NCI-H2196 treated with DMSO at 0.1 percent for 48 hours (cell line): ENCODE measurements around the gene LDAH.

Experiments used
- DNase-seq: peaks from one replicate; lab custom pipeline; 2025; ENCODE audit not compliant: unreplicated experiment; lab: John Stamatoyannopoulos, UW

LDAH gene

GRCh38 chr2:20669562-20670314, 153.2 kb downstream of the LDAH start:
- DNase-seq, result no peak

DNA sequence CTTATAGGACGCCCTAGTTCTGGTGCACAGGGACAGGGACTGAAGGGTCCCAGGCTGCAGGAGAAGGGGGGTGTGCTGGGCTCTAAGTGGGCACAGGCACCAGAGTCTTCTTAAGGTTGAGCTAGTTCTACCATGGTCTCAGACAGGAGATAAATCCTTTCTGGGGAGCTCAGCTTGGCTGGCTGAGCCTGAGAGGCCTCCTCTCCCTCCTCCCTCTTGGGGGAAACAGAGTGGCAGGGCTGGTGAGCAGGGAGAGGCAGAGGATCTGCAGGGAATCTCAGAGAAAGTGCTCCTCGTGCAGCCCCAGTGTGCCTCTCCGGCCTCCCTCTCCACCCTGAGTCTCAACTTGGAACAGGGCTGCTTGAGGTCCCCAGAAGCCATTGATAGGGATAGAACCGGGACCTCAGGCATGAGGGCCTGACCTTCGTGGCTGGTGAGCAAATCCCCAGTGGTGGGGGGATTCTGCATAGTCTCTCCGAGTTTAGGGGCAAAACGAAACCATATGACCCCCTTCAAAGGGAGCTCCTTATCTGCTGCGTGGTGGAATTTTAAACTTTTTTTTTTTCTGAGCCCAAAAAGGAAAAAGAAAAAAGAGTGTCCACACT, 153.9 kb downstream of the LDAH start:
- no peak for DNase-seq

DNA sequence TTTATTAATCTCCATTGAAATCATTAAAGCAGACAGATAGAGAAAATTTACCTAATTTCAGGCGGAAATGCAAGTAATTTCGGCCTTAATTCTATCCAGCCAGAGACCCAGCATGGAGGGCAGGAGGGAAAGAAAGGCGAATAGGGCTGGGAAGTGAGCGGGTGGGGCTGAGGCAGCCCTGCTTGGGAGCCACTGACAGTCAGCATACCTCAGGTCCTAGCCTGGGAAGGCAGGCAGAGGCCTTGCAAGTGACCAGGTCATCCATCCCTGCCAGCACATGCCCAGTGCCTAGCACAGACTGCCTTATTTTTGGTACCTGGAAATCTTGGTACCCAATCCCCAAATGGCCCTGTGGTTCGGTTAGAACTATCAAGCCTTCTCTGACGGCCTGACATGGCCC, 154.4 kb downstream of the LDAH start:
- DNase-seq, result no peak

DNA sequence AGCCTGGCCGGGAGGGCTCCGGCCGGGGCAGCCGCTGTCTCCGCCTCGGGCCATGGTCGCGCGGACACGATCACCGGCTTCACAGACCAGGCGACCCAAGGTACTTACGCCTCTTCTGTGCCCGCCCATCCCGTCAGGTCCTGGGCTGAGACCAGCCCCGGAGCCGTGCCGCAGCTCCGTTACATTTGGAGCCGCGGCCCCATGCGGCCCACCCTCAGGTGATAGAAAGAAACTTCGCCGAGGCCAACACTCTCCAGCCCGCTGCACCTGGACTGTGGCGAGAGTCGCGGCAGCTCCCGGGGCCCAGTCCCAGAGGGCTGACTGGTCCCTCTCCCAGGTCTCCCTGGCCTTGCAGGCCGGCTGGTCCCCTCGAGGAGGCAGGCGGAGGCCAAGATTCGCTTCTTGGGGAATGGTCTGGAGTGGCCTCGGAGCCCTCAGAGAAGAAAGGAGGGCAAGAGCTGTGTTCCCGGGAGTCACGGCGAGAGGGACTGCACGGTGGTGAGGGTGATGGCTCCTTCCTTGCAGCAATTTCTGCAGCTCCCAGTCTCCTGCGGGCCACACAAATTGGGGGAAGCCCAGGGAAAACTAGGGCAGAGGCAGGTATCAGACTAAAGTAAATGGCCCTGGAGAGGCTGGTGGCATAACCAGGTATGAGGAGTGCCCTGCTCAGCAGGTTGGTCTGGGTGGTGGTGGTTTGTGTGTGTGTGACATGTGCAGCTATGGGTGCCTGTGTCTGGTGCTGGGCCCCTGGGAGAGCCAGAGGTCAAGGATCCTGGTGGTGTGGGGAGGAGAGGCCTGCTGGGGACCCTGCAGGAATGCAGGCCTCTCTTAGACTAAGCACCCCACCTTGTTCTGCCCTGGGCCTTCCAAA, 155.1 kb downstream of the LDAH start:
- no peak for DNase-seq

GRCh38 chr2:20667151-20667530, 155.8 kb downstream of the LDAH start:
- no peak for DNase-seq

DNA sequence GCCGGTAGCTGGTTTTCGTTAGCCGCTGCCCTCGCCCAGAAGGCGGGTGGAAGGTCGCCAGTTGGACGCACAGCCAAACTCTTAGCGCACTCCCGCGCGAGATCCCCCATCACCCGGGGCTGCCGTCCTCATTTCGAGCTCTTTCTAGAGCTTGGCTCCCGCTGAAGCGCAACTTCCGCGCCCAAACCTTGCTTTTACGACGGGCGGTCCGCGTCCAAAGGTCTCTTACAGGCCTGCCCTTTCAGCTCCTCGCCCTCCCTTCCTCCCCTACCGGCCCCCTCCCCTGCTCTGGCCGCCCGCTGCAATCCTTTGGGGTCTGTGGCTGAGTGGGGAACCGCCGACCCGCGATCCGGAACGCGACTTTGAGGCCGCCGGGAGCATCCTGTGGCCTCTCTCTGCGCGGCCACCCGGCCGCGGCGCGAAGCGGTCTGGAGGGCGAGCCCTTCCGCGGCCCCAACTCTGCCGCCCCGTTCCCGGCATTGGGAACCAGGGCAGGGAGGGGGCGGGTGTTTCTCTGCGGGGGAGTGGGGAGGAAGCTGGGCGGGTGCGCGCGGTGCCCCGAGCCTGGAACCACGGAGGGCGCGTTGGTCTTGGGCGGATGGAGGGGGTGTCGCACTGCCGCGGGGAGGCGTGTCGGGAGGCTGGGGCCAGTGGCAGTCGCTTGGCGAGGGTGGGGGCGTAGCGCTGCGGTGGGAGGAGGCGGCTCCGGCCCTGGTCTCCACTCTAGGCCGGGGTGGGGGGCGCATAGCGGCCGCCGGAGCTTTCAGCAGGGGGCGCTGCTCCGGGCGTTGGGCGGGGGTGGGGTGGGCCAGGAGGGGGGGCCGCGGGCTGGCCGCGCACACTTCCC, 156.4 kb downstream of the LDAH start, which contains the start of gene GDF7:
Gene GDF7 (plus strand): TSS at position 841 of the 847 bp plus-strand sequence. CDS start 96 bp downstream, outside the sequence.
- DNase-seq, result no peak

DNA sequence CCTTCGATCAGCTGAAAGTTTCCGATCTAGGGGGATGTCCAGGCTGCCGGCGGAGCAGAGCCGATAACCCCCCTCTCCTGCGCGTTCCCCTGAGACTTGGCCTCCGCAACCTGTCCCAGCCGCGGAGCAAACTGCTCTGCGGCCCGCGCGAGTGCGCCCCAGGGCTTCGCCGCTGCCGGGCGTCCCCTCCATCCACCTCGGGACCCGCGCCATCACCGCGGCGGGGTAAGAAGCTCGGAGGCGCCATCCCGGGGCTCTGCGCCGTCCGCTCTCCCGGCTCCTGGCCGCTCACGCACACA, 156.9 kb downstream of the LDAH start:
- no peak for DNase-seq

DNA sequence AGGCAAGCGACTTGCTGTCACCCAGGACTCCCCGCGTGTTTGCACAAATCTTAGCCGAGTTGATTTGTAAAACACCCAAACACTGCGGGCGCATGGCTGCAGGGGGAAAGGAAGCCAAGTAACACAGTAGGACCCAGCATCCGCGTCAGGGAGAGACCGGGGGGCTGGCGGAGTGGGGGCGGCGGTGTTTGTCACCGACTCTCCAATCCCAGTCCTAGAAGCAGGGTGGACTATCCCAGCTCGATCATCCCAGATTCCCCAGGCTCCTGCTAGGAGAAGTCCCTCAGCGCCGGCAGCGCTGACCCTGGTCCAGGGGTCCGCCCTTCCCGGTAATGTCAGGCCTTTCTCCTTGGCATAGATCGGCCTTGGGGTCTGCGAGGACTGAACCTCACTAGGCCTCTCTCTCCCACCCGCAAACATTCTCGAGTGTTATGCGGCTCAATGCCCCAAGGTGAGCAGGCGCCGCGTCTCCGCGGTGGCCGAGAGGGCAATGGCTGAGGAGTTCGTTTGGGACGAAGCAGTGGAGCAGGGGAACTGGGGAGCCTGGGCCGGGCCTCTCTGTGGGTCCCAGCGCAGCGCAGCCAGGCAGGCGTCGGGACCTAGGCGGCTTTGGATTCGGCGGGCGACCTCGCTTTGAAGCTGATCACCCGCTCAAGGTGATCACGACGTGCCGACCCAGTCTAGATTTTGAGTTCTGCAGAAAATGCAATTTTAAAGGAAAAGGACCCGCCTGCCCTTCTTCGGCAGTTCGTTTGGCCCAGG, 157.5 kb downstream of the LDAH start:
- DNase-seq, result no peak

- DNase-seq, result no peak
Observed at GRCh38 chr2:20664431-20665242, 158.3 kb downstream of the LDAH start.

- no peak for DNase-seq
Observed at GRCh38 chr2:20664071-20664390, 158.9 kb downstream of the LDAH start.

- no peak for DNase-seq
Observed at GRCh38 chr2:20663196-20664070, 159.5 kb downstream of the LDAH start.

DNA sequence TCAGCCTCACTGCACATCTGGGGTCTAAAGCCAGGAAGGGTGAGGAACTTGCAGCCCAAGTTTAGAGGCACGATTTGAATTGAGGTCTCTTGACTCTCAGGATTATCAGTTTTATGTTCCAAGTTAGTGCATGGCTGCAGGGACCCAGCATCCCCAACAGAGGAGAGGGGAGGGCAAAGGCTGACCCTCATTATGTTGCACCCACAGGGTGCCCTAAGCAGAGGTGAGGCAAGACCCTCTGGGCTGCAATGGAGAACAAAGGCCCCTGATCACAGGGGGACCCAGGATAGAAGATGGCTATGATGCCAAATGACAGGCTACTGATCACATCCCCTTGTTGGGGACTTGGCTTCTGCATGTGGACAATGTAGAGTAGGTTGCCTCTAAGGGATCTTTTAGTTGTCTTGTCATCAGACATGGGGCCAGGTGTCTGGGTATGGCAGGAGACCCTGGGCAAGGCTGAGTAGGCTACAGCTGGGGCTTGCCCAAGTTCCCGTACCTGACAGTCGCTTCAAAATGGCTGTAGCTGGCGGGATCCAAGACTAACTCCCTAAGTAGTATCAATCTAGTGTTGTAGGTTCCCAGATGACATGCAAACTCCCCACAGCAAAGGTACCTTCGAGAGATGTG, 160.5 kb downstream of the LDAH start:
- no peak for DNase-seq

DNA sequence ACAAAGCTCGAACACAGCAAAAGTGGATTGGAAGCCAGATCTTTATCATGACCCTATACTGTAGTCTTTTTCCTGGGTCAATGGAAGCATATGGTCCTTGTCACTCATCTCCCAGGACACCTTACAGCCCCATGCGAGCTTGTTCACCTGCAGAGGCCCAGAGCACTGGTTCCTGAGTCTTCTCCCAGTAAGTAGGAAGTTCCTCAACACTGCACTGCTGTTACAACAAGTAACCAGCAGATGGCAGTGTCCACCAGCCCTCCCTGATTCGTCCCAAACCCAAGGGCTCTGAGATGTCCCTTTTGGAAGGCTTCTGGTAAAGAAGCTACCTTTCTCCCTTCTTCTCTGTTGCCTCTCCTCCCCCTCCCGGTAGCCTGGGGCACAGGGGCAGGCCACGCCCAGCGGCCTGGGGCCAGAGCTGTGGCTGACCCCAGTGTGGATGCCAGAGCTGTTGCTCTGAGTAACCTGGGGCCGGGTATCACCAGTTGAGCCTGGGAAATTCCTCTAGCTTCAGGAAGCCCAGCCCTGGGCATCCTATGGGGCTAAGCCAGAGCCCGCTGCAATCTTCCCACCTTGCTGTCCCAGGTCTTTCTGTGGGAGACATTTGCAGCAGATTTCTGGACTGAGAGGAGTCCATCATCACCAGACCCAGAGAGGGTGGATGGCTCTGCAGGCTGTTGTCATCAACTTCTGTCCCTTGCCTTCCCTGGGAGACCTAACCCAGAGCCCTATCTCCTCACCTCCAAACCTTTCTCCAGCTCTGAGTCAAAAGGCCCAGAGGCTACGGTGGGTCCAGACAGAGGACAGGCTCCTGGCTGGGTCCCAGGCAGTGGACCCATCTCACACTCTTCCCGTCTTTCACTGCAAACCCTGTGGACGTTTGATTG, 161.2 kb downstream of the LDAH start:
- peak; percentile 44 for DNase-seq

- DNase-seq, result no peak
Observed at GRCh38 chr2:20660506-20661420, 162.1 kb downstream of the LDAH start.

- no peak for DNase-seq
Observed at GRCh38 chr2:20657522-20658235, 165.2 kb downstream of the LDAH start.

GRCh38 chr2:20656561-20656960, 166.3 kb downstream of the LDAH start:
- DNase-seq, result no peak
